ENCODE data around the gene CARS2. TPM values are rescaled to one million over a fixed set of nuclear protein-coding genes. Genes with fewer than 3 reads are reported as not detected.

CARS2 gene
- total and polyA plus RNA-seq, 2 donors (not counting 3 experiments of a cell fraction or from before 2014, with no cell fraction given) = 42.0 to 51.2 TPM

DNA sequence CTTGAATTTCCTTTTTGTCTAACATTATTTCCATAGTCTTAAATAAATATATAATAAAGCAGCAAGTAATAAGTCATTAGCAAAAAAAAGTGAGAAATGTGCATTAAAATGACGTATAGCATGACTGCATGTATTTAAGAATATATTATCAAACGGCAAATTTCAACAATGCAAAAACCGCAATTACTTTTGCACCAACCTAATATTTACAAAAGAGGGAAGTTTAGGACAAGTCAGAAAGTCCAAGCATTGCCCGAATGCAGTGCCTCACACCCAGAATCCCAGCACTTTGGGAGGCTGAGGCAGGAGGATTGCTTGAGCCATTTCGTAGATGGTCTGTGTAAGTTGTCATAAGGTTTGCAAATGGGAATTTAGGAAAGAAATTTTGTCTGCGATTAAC is 100.8 kb downstream of the CARS2 start:
- Histone ChIP-seq H4K20me1 (replicated peaks; ENCODE audit: control insufficient read depth, extremely low read depth, insufficient read depth, low read length) (no peaks in the 10 kb centered on the region), H3K4me3 (replicated peaks in 1 of 3; ENCODE audit: insufficient read depth in 1 of 3, low read depth in 1 of 3, low read length in 3 of 3) (no peak overlapping the region), H3K4me1 (ENCODE audit: control insufficient read depth, extremely low read depth, insufficient read depth, low read length) (no peaks in the 10 kb centered on the region), H3K79me2 (ENCODE audit: control insufficient read depth, insufficient read depth, low read length) (no peaks in the 10 kb centered on the region), H2AFZ (ENCODE audit: low read depth, low read length) (no peak overlapping the region), H3K27me3 (ENCODE audit: control insufficient read depth in 2 of 2, insufficient read depth in 2 of 2, low read length in 2 of 2) (peaks cover 4 to 6% of the 10 kb centered on the region in 2 experiments), H3K9ac (replicated peaks; ENCODE audit: extremely low read depth, insufficient read depth, low read length) (no peak overlapping the region), H3K27ac (ENCODE audit: insufficient read depth, low read depth, low read length) (no peak overlapping the region), H3K9me3 (replicated peaks; ENCODE audit: control insufficient read depth, insufficient read depth, low read length) (no peaks in the 10 kb centered on the region), H3K9me1 (replicated peaks; ENCODE audit: control insufficient read depth, extremely low read depth, insufficient read depth, low read length) (no peaks in the 10 kb centered on the region), H3K36me3 (ENCODE audit: control insufficient read depth in 2 of 2, extremely low read depth in 1 of 2, insufficient read depth in 2 of 2, low read length in 2 of 2) (no peaks in the 10 kb centered on the region), H3K4me2 (ENCODE audit: insufficient read depth, low read length) (no peak overlapping the region)
- POLR2A ChIA-PET = interaction anchor here (0.7 kb wide), 1 partner anchor 195 kb away, joined by 3 read pairs; no protein-coding TSS in a partner anchor
- dilution Hi-C loops (cut with MboI; ENCODE audit: extremely low pct_ligation_motif_present, low sequenced_read_pairs) (no loop called here), intact Hi-C loops (cut with micrococcal nuclease) (no loop called here)
- FAIRE-seq (no peak), DNase-seq (ENCODE audit: low read depth, low spot score) (no peak)
- BruUV-seq (replicated peaks) = no TSS peak
- TF ChIP-seq MAX (IDR thresholded peaks at IDR 0.05; ENCODE audit: insufficient read depth, insufficient read length) = no peak
- TF ChIP-seq GATA2 (IDR thresholded peaks at IDR 0.05; ENCODE audit: insufficient read depth, insufficient read length, low read depth, low read length) = no peak
- no peak for TF ChIP-seq POLR2AphosphoS5 (IDR thresholded peaks at IDR 0.05; ENCODE audit: insufficient read depth, low read depth, low read length)
- TF ChIP-seq POLR2A (IDR thresholded peaks at IDR 0.05; ENCODE audit: low read depth, low read length) = no peak
- TF ChIP-seq, protein P1, sequence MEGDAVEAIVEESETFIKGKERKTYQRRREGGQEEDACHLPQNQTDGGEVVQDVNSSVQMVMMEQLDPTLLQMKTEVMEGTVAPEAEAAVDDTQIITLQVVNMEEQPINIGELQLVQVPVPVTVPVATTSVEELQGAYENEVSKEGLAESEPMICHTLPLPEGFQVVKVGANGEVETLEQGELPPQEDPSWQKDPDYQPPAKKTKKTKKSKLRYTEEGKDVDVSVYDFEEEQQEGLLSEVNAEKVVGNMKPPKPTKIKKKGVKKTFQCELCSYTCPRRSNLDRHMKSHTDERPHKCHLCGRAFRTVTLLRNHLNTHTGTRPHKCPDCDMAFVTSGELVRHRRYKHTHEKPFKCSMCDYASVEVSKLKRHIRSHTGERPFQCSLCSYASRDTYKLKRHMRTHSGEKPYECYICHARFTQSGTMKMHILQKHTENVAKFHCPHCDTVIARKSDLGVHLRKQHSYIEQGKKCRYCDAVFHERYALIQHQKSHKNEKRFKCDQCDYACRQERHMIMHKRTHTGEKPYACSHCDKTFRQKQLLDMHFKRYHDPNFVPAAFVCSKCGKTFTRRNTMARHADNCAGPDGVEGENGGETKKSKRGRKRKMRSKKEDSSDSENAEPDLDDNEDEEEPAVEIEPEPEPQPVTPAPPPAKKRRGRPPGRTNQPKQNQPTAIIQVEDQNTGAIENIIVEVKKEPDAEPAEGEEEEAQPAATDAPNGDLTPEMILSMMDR (IDR thresholded peaks at IDR 0.05; ENCODE audit: extremely low read depth in 1 of 2, insufficient read depth in 1 of 2, low read depth in 1 of 2, low read length in 2 of 2) = no peak
- no peak for TF ChIP-seq JUN (IDR thresholded peaks at IDR 0.05; ENCODE audit: borderline replicate concordance, insufficient read depth, insufficient read length, low read depth)
- no peak for TF ChIP-seq MYC (IDR thresholded peaks at IDR 0.05; ENCODE audit: low read depth, low read length)
- TF ChIP-seq FOS (IDR thresholded peaks at IDR 0.05; ENCODE audit: borderline replicate concordance, insufficient read depth, low read length) = no peak
- TF ChIP-seq EZH2 (IDR thresholded peaks at IDR 0.05; ENCODE audit: borderline replicate concordance, low read depth, low read length, severe bottlenecking) = no peak
- CTCF ChIA-PET = no interaction called here
